Psoas muscle (tissue), 8 donors: ENCODE data around the gene ITPR2. TPM values are rescaled to one million over a fixed set of nuclear protein-coding genes. Genes with fewer than 3 reads are reported as not detected.

Source experiments
- ATAC-seq, 4 donors: fragments of 200-7000 bp; cut with Tn5 transposase; one replicate each; pipeline ENCODE4 v1.9.1; 2020; ENCODE audit warnings: moderate library complexity in 3 of 4, mild to moderate bottlenecking in 2 of 4
- DNase-seq, 2 donors: peaks; one replicate each; pipeline ENCODE4 v3.0.0-alpha.2; 2020
- H3K27ac ChIP-seq: fragments of 200-600 bp; one replicate; pipeline ENCODE4 v1.8.0; 2022
- H3K27me3 ChIP-seq, 3 donors: fragments of 200-600 bp in 1 of 3; one replicate each; pipeline versions ENCODE4 v1.6.1 to v1.8.0; 2013 to 2022; ENCODE audit warnings: low read length in 2 of 3, mild to moderate bottlenecking in 2 of 3, moderate library complexity in 1 of 3; ENCODE audit not compliant: insufficient read depth in 3 of 3
- H3K36me3 ChIP-seq, 2 donors: fragments of 200-600 bp in 1 of 2; one replicate each; pipeline versions ENCODE4 v1.6.1 to v1.8.0; 2013 to 2022; ENCODE audit warnings: low read depth in 1 of 2, mild to moderate bottlenecking in 1 of 2, moderate library complexity in 1 of 2; ENCODE audit not compliant: insufficient read depth in 1 of 2
- H3K4me1 ChIP-seq: fragments of 200-600 bp; one replicate; pipeline ENCODE4 v1.8.0; 2022
- H3K4me3 ChIP-seq: fragments of 200-600 bp; one replicate; pipeline ENCODE4 v1.8.0; 2022; ENCODE audit warnings: mild to moderate bottlenecking
- H3K9me3 ChIP-seq: fragments of 200-600 bp; one replicate; pipeline ENCODE4 v1.8.0; 2022
- CTCF ChIP-seq: fragments of 200-600 bp; IDR thresholded peaks from one replicate; pipeline ENCODE4 v1.8.0; 2022; ENCODE audit warnings: antibody characterized with exemption
- WGBS, 3 donors: extraction: QIAGEN DNeasy Blood & Tissue Kit; methylation state at CpG; one replicate each; pipeline versions ENCODE4 v1.1.6 to v1.1.7; 2013; 5-methylcytosine and 5-hydroxymethylcytosine counted together
- intact Hi-C, 2 donors: fragments of 100-400 bp; cut with DNase I; formaldehyde crosslinking; loops; one replicate each; pipeline versions ENCODE4 v1.11.0 to v1.14.2; 2022
- polyA plus RNA-seq, 3 donors: library from polyadenylated mRNA; stranded (reverse); fragments of 200-250 nt; gene quantifications; one replicate each; pipeline ENCODE4 v1.2.3, GENCODE V29; 2013
- total RNA-seq, 4 donors: library from RNA; stranded (reverse); fragmentation: NEBNext Ultra II Directional in 2 of 4; extraction: Animal tissue kit (Norgen Biotek cat#: 25700) in 2 of 4; gene quantifications; one replicate each; pipeline versions ENCODE4 v1.2.1 to v1.2.4, GENCODE V29; 2021 to 2023
- donor health status: healthy with polysubstance abuse.
- donor health status: DM: no; HTN: no; CAD: no; lungs with moderate emphysema.
- donor health status: Bipolar disorder and iron deficiency.
- donor health status: healthy.
- donor health status: DM: yes; HTN: yes; CAD: no.
- donor health status: DM: no; HTN: no; CAD: no.
- donor health status: DM: no; HTN: no; CAD: no.
- donor health status: DM: yes; HTN: yes; CAD: no.

Gene ITPR2
- total and polyA plus RNA-seq, 7 donors = 0.86 to 10.3 (median 6.1) TPM

DNA sequence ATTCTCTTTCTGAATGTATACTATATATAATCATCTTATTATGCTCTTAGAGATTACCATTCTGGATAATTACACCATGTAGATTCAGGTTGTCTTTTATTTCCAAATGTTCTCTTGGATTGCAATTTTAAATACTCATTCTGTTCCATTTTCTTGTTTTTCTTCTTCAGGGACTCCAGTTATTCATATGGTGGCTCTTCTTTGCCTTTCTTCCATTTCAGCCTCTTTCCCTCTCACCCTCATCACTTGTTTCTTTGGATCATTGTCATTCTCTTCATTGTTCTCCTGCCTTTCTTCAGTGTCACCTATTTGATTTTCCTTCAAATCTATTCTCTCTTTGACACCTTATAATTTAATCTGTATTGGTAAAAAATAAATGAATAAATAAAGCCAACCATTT is 182.0 kb downstream of the ITPR2 start:
- H3K27ac ChIP-seq = no peak overlapping the region
- H3K27me3 ChIP-seq = no peaks in the 10 kb centered on the region
- no peaks in the 10 kb centered on the region for H3K4me1 ChIP-seq
- ATAC-seq (no peak), DNase-seq (no peak)
- no peak overlapping the region for H3K4me3 ChIP-seq
- no peaks in the 10 kb centered on the region for H3K9me3 ChIP-seq
- H3K36me3 ChIP-seq = peaks cover 0 to 22% of the 10 kb centered on the region in 2 donors
- intact Hi-C loops = loop anchor here in 1 of 2 donors (2.0 kb wide), 1 partner anchor 216 kb away; no protein-coding TSS in a partner anchor
- TF ChIP-seq CTCF = no peak

DNA sequence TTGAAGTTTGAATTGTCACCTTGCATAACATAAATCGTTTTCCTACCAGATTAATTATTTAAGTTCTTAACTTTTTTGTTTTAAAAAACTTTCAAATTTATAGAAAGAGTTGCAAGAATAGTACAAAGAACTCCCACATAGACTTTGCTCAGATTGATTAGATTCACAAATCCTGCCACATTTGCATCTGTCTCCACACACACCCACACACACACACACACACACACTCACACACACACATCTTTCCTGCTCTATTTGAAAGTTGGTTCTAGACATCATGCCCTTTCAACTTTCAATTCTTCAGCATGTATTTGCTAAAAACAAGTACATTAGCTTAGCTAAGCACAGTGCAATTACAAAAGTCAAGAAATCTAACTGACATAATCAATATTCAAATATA is 184.0 kb downstream of the ITPR2 start:
- WGBS, 3 donors = 73 to 79% (median 75%) methylated on average over 1 of the region's 1 CpG
- intact Hi-C loops = loop anchor here in 1 of 2 donors (5.0 kb wide), 1 partner anchor 212 kb away; no protein-coding TSS in a partner anchor
- no peak for TF ChIP-seq CTCF

DNA sequence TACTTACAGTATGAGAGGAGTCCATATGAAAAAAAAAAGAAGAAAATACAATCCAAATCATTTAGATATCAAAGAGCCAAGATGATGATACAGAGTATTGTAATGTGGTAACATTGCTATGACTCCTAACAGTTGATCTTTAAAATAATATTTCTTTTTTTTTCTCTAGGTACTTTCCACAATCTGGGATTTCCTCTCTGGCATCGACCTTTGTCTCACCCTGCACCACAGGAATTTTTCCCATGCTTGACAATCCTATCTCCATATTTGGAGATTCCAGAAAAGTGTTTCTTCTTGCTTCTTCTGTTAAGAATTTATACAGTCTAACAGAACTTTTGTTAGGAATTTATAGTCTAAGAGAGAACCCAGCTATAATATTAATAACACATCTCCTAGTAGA is 184.4 kb downstream of the ITPR2 start:
- ATAC-seq (no peak), DNase-seq (no peak)
- H3K36me3 ChIP-seq = peaks cover 0 to 4% of the 10 kb centered on the region in 2 donors
- H3K27ac ChIP-seq = no peak overlapping the region
- WGBS, 3 donors = 11 to 18% (median 13%) methylated on average over 1 of the region's 1 CpG
- intact Hi-C loops = loop anchor here in 1 of 2 donors (5.0 kb wide), 1 partner anchor 211 kb away; no protein-coding TSS in a partner anchor
- H3K9me3 ChIP-seq = no peaks in the 10 kb centered on the region
- no peaks in the 10 kb centered on the region for H3K4me1 ChIP-seq
- H3K4me3 ChIP-seq = no peak overlapping the region
- H3K27me3 ChIP-seq = no peaks in the 10 kb centered on the region
- no peak for TF ChIP-seq CTCF

More for the DNA sequence above, 184.0 kb downstream of the ITPR2 start:
- Histone ChIP-seq H3K4me1 (no peaks in the 10 kb centered on the region), H3K4me3 (no peak overlapping the region), H3K9me3 (no peaks in the 10 kb centered on the region), H3K27ac (no peak overlapping the region), H3K36me3 (peaks cover 0 to 6% of the 10 kb centered on the region in 2 donors), H3K27me3 (no peaks in the 10 kb centered on the region)
- DNase-seq (no peak), ATAC-seq (no peak)

DNA sequence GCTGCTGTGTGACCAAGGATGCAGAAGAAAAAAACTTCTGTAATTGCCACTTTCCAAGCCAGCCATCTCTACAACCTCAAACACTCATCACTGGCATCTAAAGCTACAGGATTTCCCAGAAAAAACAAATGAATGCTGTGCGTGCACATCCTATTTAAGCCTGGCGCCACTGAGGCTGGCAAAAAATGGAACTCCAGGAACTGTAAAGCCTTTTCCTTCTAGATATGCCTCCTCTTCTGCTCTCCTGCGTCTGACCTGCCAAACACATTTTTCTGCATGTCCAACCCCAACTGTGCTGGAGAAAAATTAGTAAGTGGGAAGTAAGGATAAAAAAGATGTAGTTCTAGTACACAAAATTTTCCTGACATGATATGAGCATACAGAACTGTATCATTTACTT is 184.9 kb downstream of the ITPR2 start:
- no peak for TF ChIP-seq CTCF
- no peaks in the 10 kb centered on the region for H3K27me3 ChIP-seq
- DNase-seq (no peak), ATAC-seq (no peak)
- no peaks in the 10 kb centered on the region for H3K4me1 ChIP-seq
- no peaks in the 10 kb centered on the region for H3K9me3 ChIP-seq
- H3K27ac ChIP-seq = no peak overlapping the region
- intact Hi-C loops = loop anchor here in 1 of 2 donors (5.0 kb wide), 1 partner anchor 211 kb away; no protein-coding TSS in a partner anchor
- H3K36me3 ChIP-seq = no peaks in the 10 kb centered on the region
- no peak overlapping the region for H3K4me3 ChIP-seq
- WGBS, 3 donors = 69 to 77% (median 74%) methylated on average over 3 of the region's 3 CpGs

- TF ChIP-seq CTCF = no peak
Observed at GRCh38 chr12:26647088-26647487, 185.9 kb downstream of the ITPR2 start.

More at GRCh38 chr12:26647088-26647487, 185.9 kb downstream of the ITPR2 start:
- ATAC-seq = no peak
- Histone ChIP-seq H3K9me3 (no peaks in the 10 kb centered on the region), H3K4me3 (no peak overlapping the region), H3K27ac (no peak overlapping the region), H3K4me1 (no peaks in the 10 kb centered on the region), H3K27me3 (no peaks in the 10 kb centered on the region), H3K36me3 (no peaks in the 10 kb centered on the region)
- WGBS, 3 donors = 95 to 96% (median 96%) methylated on average over 3 of the region's 3 CpGs
- DNase-seq = no peak
- intact Hi-C loops = loop anchor here in 1 of 2 donors (5.0 kb wide), 1 partner anchor 210 kb away; no protein-coding TSS in a partner anchor
